Bone marrow (tissue), 2 donors: ENCODE data around the gene GPR156.
"Not testable (repeated sequence)": the region's sequence is repeated elsewhere in the genome, so short reads cannot be mapped to it uniquely, and the experiment has no call there.

Source experiments
- DNase-seq, 2 donors: peaks; one replicate each; lab custom pipeline; 2025; lab: John Stamatoyannopoulos, UW

GPR156 gene

DNA sequence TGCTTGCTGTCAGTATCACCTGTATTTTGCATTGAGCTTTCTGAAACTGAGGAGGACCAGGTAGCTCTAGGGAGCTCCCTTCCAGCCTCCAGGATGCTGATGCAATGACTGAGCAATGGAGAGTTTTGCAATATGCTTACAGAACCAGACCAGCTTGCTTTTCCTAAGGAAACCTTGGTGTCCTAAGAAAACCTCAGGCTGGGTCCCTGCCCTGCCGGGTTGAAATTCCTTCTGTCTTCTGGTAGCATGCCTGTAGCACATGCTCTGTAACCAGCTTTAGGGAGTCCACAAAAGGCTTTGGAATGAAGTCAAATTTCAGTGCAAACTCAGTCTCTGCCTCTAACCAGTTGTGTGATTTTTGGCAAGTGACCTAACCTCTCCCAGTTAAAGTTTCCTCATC is 125.0 kb downstream of the GPR156 start:
- DNase-seq: no peak

DNA sequence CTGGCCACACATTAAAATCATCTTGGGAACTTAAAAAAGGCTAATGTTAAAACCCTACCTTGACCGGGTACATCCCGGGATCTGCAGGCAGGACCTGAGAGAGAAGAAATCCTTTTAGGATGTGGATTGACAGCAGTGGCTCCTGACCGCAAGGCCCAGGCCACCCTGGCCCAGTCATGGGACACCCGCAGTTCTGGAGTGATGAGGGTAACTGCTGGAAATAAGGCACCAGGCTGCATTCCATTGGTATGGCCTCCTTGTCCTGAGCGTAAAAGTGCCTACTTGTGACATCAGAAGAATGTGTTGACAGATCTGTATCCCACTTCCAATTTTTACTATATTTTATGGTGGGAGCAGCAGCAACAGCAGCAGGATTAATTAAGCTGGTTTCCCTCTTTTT is 127.3 kb downstream of the GPR156 start:
- DNase-seq: no peak

DNA sequence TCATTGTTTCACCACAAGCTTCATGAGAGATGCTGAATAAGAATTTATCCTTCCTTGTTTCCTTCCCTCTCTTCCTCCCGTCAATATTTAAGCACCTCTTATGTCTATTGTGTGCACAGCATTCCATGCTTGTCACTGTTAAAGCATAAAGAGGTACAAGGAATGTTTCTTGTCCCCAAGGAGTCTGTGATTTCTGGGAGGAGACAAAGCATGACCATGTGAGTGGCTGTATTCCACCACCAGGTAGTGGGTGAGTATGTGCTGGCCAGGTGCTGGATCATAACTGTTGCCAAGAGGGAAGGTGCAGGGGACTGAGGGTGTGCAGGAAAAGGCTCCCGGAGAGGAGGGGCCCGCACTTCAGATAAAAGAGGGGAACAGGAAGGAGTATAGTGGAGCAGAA is 127.9 kb downstream of the GPR156 start:
- no peak for DNase-seq

DNA sequence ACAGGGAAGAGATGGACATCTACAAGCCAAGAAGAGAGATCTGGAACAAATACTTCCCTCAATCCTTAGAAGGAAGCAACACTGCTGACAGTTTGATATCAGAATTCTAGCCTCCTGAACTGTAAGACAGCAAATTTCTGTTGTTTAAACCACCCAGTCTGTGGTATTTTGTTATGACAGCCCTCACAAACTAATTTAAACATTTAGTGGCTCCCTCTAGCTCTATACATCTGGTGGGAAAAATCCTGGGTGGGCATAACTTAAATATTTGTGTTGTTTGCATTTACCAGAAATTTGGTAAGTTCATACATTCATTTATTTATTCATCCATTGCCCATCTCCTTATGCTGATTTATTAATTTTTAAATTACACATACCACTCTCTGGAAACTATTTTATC is 128.3 kb downstream of the GPR156 start:
- no peak for DNase-seq

DNA sequence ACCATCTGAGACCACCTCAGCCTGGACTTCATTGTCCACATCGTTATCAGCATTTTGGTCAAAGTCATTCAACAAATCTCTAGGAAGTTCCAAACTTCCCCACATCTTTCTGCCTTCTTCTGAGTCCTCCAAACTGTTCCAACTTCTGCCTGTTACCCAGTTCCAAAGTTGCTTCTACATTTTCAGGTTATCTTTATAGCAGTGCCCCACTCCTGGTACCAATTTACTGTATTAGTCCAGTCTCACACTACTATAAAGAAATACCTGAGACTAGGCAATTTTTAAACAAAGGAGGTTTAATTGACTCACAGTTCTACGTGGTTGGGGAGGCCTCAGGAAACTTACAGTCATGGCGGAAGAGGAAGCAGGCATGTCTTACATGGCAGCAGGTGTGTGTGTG is 129.3 kb downstream of the GPR156 start:
- not testable (repeated sequence) for DNase-seq

DNA sequence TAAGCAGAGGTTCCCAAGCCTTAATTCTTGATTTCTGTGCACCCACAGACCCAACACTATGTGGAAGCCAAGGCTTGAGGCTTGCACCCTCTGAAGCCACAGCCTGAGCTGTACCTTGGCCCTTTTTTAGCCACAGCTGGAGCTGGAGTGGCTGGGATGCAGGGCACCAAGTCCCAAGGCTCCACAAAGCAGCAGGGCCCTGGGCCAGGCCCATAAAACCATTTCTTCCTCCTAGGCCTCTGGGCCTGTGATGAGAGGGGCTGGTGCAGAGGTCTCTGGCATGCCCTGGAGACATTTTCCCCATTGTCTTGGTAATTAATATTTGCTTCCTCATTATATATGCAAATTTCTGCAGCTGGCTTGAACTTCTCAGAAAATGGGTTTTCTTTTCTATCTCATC is 129.9 kb downstream of the GPR156 start:
- no peak for DNase-seq

DNA sequence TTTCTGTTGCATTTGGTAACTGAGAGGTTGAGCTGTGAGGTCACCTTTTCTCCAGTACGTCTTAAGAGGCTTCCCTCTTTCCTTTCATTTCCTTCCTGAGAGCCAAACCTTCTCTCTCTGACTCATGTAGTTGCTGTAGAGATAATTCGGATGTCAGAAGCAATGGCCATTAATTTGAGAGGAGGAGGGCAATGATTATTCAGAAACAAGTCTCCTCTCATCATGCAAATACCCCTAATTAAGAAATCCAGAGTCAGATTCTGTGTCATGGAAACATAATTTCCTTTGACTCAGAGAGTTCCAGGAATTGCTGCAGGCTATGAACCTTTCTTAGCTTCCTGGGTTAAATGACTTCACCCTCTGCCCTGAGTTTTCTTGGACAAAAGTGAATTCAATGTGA is 131.7 kb downstream of the GPR156 start:
- DNase-seq: no peak

DNA sequence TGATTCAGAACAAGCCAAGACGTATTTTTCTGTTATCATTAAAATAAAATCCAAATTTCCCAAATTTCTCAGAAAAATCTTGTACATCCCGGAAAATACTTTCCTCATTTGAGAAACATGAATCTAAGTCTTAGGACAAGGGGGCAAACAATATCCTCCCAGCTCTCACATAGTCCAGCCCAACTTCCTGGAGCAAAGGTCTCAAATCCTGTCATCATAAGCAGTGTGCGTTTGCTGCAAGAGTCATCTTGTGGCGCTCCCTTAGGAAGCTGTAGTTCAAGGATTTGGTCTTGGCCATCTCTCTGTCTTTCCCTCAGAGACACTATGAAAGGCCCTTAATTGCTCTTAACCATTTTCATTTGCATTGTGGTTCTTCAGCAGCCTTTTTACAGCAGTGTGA is 133.2 kb downstream of the GPR156 start:
- DNase-seq: no peak

DNA sequence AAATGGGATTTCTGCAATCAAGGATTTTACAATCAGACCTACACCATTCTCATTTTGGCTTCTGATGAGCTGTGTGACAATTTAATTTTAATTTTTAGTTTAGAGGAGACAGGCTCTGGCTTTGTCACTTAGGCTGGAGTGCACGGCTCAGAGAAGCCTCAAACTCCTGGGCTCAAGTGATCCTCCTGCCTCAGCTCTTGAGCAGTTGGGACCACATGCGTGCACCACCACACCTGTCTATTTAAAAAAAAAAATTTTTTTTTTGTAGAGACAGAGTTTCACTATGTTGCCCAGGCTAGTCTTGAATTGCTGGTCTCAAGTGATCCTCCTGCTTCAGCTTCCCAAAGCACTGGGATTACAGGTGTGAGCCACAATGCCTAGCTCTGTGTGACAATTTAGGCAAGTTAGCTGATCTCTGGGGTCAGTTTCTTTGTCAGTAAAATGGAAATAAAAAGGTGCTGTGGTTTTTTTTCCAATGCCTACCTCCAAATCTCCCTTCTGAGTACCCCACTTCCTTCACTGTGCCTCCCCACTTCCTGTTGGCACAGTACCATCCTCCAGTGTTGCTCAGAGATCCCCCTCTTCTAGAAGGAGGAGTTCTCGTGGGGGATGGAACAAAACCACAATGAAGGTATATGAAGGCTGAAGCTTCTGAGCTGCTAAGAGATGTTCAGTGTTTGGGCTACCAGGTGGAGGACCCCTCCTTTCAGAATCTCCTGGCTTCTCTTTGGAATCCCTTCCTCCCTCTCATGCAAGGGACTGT is 136.7 kb downstream of the GPR156 start:
- DNase-seq: no peak

DNA sequence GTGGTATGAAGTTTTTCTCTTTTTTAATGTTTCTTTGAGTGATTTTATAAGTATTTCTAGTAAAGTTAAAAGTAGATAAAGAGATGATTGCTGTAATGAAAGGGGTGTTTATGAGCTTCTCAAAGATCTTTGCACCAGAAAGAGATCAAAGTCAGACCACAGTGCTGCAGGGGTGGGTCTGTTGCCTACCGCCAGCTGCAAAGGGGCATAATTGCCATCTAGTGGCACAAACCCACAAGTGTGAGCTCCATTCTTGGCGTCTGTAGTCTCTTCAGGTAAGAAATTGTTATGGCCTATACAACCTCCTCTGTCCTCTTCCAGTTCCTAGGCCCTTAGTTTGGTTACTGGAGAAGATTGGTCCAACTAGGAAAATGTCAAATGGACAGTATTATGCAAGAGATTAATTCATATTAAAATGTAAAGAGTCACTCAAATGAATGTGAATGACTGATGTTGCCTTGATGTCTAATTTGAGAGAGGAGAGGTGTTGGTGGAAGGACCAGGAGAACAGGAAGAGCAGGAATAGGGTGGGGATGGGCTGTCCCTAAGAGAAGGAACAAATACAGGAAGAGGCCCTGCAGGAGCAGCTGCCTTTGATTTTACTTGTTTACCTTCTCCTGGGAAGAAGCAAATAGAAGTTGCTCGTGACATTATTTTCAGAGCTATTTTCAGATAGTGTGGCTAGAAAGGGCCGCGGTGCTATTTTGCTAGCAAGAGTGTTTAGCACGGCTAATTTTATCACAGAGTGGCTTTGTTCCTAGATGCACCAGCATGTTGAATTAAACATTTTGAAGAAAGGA is 137.8 kb downstream of the GPR156 start:
- DNase-seq: no peak

DNA sequence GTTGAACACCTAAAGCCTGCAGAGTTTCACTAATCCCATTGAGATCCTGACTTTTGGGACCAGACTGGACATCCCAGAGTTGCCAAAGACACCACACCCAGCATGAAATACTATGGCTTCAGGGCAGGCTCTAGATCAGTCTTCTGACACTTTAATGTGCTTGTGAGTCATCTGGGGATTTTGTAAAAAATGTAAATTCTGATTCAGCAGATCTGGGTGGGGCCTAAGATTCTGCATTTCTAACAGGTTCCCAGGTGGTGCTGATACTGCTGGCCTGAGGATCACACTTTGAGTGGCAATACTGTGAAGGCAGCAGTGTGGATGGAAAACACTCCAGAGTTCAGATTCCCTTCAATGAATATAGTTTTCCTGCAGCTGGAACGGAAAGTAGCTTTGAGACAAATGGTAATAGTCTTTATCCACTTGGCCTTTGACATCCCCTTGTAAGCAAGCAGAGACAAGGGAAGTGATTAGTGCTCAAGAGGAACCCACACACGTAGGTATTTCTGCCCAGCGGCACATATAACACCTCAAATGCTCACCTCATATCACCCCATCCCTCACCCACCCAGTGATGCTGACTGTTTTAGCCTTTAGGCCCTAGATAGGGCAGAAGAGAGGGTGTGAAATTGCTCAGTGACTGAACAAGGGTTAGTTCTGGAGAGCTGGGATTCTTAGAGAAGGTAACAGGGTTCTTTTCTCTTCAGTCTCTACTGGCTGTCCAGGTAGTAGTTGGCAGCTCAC is 139.3 kb downstream of the GPR156 start:
- no peak for DNase-seq

DNA sequence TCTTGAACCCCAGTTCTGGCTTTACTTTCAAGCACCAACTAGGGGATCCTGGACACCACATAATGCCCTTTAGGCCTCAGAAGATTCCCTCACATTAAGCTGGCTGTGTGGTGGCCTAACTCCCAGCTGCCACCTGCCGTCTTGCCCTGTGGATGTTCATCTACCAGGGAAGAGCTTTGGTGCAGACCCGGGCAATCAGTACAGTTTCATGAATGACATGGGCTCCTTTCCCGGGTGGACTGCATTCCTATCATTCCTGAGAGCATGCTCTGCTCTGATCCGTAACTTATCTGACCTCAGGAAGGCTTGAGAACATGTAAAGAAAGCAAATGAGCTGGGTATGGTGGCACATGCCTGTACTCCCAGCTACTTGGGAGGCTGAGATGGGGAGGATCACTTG is 140.8 kb downstream of the GPR156 start:
- DNase-seq: no peak

DNA sequence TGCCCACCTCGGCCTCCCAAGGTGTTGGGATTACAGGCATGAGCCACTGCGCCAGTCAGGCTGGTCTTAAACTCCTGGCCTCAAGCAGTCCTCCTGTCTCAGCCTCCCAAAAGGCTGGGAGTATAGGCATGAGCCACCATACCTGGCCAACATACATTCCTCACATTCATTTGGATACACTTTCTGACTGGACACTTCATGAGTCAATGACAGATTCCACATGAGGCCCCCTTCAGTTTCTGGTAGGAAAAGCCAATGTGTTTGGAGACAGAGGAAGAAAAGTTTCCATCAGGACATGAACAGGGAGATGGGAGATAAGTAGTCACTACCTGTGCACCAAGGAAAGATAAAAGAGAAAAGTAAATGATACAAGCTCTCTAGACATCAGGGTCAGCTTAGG is 141.3 kb downstream of the GPR156 start:
- DNase-seq: no peak

DNA sequence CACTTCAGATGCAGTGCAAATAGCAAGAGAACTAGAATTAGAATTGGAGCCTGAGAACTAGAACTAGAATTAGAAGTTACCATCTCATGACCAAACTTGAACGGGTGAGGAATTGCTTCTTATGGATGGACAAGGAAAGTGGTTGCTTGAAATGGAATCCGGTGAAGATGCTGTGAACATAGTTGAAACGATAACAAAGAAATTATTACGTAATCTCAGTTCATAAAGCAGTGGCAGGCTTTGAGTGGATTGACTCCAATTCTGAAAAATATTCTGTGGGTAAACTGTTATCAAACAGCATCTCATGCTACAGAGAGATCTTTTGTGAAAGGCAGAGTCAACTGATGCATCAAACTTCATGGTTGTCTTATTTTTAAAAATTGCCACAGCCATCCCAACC is 142.8 kb downstream of the GPR156 start:
- DNase-seq: no peak

DNA sequence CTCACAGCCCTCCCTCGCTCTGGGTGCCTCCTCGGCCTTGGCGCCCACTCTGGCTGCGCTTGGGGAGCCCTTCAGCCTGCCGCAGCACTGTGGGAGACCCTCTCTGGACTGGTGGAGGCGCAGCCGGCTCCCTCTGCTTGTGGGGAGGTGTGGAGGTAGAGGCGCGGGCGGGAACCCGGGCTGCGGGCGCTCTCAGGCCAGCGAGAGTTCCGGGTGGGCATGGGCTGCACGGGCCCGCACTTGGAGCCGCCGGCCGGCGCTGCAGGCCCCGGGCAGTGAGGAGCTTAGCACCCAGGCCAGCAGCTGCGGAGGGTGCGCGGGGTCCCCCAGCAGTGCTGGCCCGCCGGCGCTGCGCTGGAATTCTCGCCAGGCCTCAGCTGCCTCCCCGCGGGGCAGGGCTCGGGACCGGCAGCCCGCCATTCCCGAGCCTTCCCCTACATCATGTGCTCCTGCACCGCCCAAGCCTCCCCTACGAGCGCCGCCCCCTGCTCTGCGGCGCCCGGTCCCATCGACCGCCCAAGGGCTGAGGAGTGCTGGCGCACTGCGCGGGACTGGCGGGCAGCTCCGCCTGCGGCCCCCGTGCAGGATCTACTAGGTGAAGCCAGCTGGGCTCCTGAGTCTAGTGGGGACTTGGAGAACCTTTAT is 144.8 kb downstream of the GPR156 start:
- DNase-seq: no peak

DNA sequence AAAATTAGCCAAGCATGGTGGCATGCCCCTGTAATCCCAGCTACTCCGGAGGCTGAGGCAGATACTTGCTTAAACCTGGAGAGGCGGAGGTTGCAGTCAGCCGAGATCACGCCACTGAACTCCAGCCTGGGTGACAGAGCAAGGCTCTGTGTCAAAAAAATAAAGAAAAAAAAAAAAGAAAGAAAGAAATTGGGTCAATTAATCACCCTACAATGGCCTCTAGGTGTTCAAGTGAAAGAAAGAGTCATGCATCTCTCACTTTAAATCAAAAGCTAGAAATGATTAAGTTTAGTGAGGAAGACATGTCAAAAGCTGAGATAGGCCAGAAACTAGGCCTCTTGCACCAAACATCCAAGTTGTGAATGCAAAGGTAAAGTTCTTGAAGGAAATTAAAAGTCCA is 145.9 kb downstream of the GPR156 start:
- DNase-seq: no peak

DNA sequence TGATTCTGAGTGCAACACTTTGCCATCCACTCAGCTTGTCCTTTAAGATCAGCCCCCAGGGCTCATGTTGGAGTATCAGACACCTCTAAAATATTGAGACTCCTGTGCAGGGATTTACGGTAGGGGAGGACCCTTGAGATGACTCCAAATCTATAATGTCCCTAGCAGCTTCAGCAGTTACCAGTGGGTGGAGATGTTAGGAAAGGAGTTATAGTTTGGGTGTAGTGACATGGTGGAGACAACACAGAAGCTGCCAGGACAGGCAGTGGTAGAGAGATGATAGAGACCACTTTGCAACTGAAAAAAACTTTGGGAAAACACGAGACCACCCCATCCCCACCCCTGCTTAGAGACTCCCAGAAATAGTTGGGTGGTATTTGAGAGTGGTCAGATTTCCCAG is 147.5 kb downstream of the GPR156 start:
- no peak for DNase-seq

DNA sequence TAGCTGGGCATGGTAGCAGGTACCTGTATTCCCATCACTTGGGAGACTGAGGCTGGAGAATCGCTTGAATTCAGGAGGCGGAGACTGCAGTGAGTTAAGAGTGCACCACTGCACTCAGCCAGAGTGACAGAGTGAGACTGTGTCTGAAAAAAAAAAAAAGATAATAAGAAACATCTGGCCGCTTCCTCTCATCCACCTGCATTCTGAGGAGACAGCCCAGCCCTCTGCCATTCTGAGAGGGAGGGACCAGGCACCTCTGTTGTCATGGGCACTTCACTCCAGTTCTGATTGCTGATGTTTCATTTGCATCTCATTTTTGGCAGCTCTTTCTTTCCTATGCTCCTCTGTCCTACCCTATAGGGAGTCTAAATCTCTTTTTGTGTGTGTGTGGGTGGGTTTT is 154.4 kb downstream of the GPR156 start:
- no peak for DNase-seq

DNA sequence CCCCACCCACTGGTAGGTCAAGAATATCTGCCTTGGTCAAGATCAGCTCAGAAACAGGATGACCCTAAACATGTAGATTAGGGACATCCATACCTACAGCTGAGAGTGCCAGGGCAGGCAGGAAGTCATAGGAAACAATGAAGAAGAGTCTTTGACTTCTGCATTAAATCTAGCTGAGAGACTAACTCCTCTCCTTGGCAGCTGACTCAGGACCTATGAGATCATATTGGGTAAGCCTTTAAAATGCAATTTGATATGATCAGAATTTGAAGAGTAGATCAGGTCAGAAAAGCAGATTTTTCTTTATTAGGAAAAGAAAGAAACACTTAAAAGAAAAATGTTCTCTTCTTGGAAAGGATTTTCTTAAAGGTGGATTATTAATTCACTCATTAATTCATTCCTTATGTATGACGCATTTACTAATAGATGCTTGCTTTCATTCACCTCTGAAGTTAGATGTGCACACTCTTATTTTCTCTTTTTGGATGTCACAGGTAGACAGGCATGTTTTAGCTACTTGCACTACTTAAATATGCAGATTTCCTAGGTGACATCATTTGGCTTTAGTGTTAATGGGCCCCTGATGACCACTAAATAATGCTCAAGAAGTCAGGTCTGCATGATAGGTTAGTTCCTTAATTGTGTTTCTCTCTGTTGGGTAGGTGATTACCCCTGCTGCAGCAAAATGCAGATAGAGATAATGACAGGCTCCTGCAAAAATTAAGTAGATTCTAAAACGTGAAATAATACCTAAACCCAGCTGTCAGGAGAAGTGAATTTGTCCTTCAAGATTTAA is 155.1 kb downstream of the GPR156 start:
- DNase-seq: no peak

DNA sequence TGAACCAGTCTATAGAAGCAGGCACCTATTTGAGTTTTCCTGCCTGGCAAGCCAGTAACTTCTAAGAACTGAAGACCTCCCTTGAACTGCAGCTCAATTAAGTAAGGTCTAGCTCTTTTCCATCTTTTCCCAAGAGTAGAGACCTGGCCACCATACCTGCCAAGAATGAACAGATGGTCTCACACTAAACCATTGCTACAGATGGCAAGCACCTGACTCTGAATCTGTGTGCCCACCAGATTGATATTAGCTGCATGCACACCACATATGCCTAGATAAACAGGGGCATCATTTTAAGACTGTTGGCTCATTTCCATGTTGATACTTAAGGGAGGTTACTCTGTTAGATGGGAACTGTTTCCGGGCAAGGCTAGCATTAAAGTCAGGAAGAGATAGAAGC is 156.0 kb downstream of the GPR156 start:
- DNase-seq: no peak

DNA sequence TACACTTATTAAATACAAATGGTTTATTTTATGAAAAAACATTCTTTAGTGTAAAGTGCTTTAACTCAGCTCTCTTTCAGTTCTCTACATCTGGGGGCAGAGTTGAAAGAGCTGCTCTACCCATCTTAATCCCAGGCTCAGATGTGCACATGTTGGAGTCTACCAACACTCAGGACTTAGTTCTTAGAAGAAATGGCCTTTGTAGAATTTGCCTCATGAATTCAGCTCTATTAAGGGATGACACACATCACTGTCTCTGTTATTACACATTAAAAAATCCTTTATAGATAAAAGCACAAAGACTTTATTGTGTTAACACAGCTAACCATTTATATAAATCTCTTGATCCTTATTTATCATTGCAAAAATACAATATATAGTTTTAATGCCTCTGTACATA is 159.0 kb downstream of the GPR156 start:
- DNase-seq: no peak
